Neural cell (in vitro differentiated cells): Measurements from ENCODE around the gene RPP14.

ENCODE experiments used
- CTCF ChIP-seq: fragments of 450-650 bp; IDR thresholded peaks from 2 replicates; pipeline ENCODE4 v1.5.1; 2014; ENCODE audit warnings: antibody characterized with exemption, mild to moderate bottlenecking, moderate library complexity; ENCODE audit not compliant: poor library complexity, severe bottlenecking
- EZH2 ChIP-seq: fragments of 200-600, 300-800 bp; shearing (Covaris generic), sonication (generic); IDR thresholded peaks from 2 replicates; pipeline ENCODE4 v1.6.1; 2014; ENCODE audit warnings: antibody characterized with exemption, low read length, borderline replicate concordance, mild to moderate bottlenecking; ENCODE audit not compliant: insufficient read depth, poor library complexity, severe bottlenecking
- POLR2AphosphoS5 ChIP-seq: IDR thresholded peaks from 2 replicates; pipeline ENCODE4 v1.6.1; 2012

GRCh38 chr3:58293516-58293915 lies 12.5 kb upstream of the RPP14 start:
- no peak for TF ChIP-seq POLR2AphosphoS5
- no peak for TF ChIP-seq CTCF
- no peak for TF ChIP-seq EZH2
